ENCODE data around the gene FBXO15. TPM values are rescaled to one million over a fixed set of nuclear protein-coding genes. Genes with fewer than 3 reads are reported as not detected.

Gene FBXO15
- polyA plus RNA-seq, 1 donor from 2014 or later: 6.1 TPM

DNA sequence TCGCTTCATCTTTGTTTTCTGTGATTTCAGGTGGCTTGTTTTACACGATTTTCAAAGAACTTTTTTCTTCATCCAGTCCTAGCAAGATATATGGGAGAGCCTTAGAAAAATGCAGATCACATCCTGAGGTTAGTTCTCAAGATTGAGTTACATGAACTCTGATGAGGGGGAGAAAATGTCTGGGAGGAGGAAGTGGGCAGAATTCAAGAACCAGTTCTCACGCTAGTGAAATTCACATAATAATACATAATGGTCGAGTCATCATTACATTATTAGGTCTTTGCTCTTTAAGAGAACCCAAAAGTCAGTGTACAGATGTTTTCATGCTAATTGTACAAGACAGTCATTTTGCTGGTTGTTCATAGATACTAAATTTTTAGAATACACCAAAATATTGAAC is 7.6 kb upstream of the FBXO15 start:
- H3K9ac ChIP-seq (ENCODE audit: low read length): no peak overlapping the region
- no peaks in the 10 kb centered on the region for H3F3A ChIP-seq (ENCODE audit: insufficient read depth, low read length, poor library complexity, severe bottlenecking)
- no peak overlapping the region for H2AFZ ChIP-seq (ENCODE audit: low read depth, low read length)
- TF ChIP-seq EP300 (conservative IDR thresholded peaks at IDR 0.05; ENCODE audit: poor library complexity, severe bottlenecking): no peak
- TF ChIP-seq RAD21 (conservative IDR thresholded peaks at IDR 0.05): no peak
- TF ChIP-seq, protein P1, sequence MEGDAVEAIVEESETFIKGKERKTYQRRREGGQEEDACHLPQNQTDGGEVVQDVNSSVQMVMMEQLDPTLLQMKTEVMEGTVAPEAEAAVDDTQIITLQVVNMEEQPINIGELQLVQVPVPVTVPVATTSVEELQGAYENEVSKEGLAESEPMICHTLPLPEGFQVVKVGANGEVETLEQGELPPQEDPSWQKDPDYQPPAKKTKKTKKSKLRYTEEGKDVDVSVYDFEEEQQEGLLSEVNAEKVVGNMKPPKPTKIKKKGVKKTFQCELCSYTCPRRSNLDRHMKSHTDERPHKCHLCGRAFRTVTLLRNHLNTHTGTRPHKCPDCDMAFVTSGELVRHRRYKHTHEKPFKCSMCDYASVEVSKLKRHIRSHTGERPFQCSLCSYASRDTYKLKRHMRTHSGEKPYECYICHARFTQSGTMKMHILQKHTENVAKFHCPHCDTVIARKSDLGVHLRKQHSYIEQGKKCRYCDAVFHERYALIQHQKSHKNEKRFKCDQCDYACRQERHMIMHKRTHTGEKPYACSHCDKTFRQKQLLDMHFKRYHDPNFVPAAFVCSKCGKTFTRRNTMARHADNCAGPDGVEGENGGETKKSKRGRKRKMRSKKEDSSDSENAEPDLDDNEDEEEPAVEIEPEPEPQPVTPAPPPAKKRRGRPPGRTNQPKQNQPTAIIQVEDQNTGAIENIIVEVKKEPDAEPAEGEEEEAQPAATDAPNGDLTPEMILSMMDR (IDR thresholded peaks at IDR 0.05; ENCODE audit: poor library complexity, severe bottlenecking): no peak
- no peak for TF ChIP-seq EZH2 (IDR thresholded peaks at IDR 0.05; ENCODE audit: borderline replicate concordance, insufficient read depth, low read length, poor library complexity, severe bottlenecking)
- no peak for TF ChIP-seq POLR2AphosphoS5 (IDR thresholded peaks at IDR 0.05)
- no peak for TF ChIP-seq SMC3 (conservative IDR thresholded peaks at IDR 0.05; ENCODE audit: poor library complexity)
- TF ChIP-seq, protein P2, sequence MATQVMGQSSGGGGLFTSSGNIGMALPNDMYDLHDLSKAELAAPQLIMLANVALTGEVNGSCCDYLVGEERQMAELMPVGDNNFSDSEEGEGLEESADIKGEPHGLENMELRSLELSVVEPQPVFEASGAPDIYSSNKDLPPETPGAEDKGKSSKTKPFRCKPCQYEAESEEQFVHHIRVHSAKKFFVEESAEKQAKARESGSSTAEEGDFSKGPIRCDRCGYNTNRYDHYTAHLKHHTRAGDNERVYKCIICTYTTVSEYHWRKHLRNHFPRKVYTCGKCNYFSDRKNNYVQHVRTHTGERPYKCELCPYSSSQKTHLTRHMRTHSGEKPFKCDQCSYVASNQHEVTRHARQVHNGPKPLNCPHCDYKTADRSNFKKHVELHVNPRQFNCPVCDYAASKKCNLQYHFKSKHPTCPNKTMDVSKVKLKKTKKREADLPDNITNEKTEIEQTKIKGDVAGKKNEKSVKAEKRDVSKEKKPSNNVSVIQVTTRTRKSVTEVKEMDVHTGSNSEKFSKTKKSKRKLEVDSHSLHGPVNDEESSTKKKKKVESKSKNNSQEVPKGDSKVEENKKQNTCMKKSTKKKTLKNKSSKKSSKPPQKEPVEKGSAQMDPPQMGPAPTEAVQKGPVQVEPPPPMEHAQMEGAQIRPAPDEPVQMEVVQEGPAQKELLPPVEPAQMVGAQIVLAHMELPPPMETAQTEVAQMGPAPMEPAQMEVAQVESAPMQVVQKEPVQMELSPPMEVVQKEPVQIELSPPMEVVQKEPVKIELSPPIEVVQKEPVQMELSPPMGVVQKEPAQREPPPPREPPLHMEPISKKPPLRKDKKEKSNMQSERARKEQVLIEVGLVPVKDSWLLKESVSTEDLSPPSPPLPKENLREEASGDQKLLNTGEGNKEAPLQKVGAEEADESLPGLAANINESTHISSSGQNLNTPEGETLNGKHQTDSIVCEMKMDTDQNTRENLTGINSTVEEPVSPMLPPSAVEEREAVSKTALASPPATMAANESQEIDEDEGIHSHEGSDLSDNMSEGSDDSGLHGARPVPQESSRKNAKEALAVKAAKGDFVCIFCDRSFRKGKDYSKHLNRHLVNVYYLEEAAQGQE (IDR thresholded peaks at IDR 0.05; ENCODE audit: borderline replicate concordance): no peak
- TF ChIP-seq MXI1 (conservative IDR thresholded peaks at IDR 0.05; ENCODE audit: poor library complexity, severe bottlenecking): no peak
- no peak for TF ChIP-seq TAF1 (IDR thresholded peaks at IDR 0.05; ENCODE audit: low read depth)
- peaks cover 15% of the 10 kb centered on the region for H3K79me2 ChIP-seq (replicated peaks; ENCODE audit: insufficient read depth, low read length)
- H3K27ac ChIP-seq (ENCODE audit: low read length): no peak overlapping the region
- H3K4me2 ChIP-seq (ENCODE audit: low read length): no peak overlapping the region
- H3K36me3 ChIP-seq (ENCODE audit: insufficient read depth, low read length): no peaks in the 10 kb centered on the region
- no peaks in the 10 kb centered on the region for H4K20me1 ChIP-seq (ENCODE audit: insufficient read depth)
- H3K9me2 ChIP-seq (ENCODE audit: insufficient read depth, low read length): no peaks in the 10 kb centered on the region
- no peaks in the 10 kb centered on the region for H3K9me3 ChIP-seq (ENCODE audit: low read length)
- H3K4me3 ChIP-seq (ENCODE audit: low read length): no peak overlapping the region
- H3K27me3 ChIP-seq (ENCODE audit: insufficient read depth, low read depth, low read length): no peaks in the 10 kb centered on the region

DNA sequence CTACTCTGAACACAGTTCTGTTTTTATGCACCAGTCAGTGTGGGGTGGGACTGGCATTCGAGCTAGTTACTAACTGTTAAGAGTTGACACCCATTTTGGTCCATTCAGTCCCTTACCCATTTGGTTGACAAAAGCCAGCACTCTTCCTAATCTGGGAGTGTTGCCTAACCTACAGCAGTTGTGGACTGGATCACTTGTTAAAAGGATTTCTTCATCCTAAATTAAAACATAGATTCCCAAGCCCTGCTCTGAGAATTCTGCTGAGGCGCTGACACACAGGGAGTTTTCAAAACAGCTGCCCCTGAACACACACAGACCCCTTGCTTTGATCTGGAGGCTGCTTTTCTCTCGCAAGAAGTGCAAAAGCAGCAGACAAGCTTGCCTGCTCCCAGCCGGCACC is 7.1 kb upstream of the FBXO15 start:
- H3K4me3 ChIP-seq (ENCODE audit: low read length): no peak overlapping the region
- H4K20me1 ChIP-seq (ENCODE audit: insufficient read depth): no peaks in the 10 kb centered on the region
- H3K4me2 ChIP-seq (ENCODE audit: low read length): no peak overlapping the region
- no peaks in the 10 kb centered on the region for H3K9me3 ChIP-seq (ENCODE audit: low read length)
- no peaks in the 10 kb centered on the region for H3K36me3 ChIP-seq (ENCODE audit: insufficient read depth, low read length)
- no peak overlapping the region for H2AFZ ChIP-seq (ENCODE audit: low read depth, low read length)
- no peaks in the 10 kb centered on the region for H3K27me3 ChIP-seq (ENCODE audit: insufficient read depth, low read depth, low read length)
- H3F3A ChIP-seq (ENCODE audit: insufficient read depth, low read length, poor library complexity, severe bottlenecking): no peaks in the 10 kb centered on the region
- H3K79me2 ChIP-seq (replicated peaks; ENCODE audit: insufficient read depth, low read length): peaks cover 20% of the 10 kb centered on the region
- TF ChIP-seq EP300 (conservative IDR thresholded peaks at IDR 0.05; ENCODE audit: poor library complexity, severe bottlenecking) (no peak), POLR2AphosphoS5 (IDR thresholded peaks at IDR 0.05) (no peak), MXI1 (conservative IDR thresholded peaks at IDR 0.05; ENCODE audit: poor library complexity, severe bottlenecking) (no peak), RAD21 (conservative IDR thresholded peaks at IDR 0.05) (no peak), TAF1 (IDR thresholded peaks at IDR 0.05; ENCODE audit: low read depth) (no peak), SMC3 (conservative IDR thresholded peaks at IDR 0.05; ENCODE audit: poor library complexity) (no peak), EZH2 (IDR thresholded peaks at IDR 0.05; ENCODE audit: borderline replicate concordance, insufficient read depth, low read length, poor library complexity, severe bottlenecking) (no peak)
- TF ChIP-seq, protein P2 (IDR thresholded peaks at IDR 0.05; ENCODE audit: borderline replicate concordance): no peak
- TF ChIP-seq, protein P1 (IDR thresholded peaks at IDR 0.05; ENCODE audit: poor library complexity, severe bottlenecking): no peak
- no peak overlapping the region for H3K9ac ChIP-seq (ENCODE audit: low read length)
- H3K27ac ChIP-seq (ENCODE audit: low read length): no peak overlapping the region
- no peaks in the 10 kb centered on the region for H3K9me2 ChIP-seq (ENCODE audit: insufficient read depth, low read length)

Data from neural cell (in vitro differentiated cells).